SK-N-DZ (cell line): ENCODE results near the gene CDC6.

Experiments used
- DNase-seq: peaks from one replicate; pipeline ENCODE4 v3.0.0-alpha.2; 2015; ENCODE audit warnings: low spot score

CDC6 gene

DNA sequence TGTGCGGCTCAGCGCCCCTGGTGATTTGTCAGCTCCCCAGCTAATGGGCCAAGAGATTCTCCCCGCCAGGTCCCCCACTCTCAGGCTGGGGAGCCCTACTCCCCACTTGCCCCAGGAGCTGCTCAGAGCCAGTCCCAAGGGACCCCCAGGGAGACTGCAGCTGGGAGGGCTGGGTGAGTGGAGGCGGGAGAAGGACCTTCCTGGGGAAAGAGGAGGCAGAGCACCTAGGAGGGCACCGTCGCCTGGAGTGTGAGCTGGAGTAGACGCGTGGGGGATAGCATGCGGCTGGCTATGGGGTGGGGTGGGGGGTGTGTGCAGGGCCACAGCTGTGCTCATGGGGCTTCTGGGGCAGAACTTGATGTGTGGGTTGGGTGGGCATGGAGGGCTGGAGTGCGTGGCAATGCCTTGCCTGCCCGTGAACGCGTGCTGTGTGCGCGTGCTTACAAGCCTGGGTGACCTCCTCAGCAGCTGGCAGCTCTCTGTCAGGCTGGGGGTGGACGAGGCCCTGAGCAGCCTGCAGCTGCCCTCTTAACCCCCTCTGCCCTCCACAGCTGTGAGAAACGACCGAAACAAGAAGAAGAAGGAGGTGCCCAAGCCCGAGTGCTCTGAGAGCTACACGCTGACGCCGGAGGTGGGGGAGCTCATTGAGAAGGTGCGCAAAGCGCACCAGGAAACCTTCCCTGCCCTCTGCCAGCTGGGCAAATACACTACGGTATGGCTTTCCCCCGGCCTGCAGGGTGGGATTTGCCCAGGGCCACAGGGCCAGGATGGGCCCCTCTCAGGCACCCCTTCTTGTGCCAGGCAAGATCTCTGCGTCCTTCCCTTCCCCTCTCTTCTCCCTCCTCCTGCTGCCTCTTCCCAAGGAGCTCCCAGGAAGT is 63.9 kb downstream of the CDC6 start:
- no peak for DNase-seq

GRCh38 chr17:40352237-40352778 is 64.6 kb downstream of the CDC6 start:
- no peak for DNase-seq

DNA sequence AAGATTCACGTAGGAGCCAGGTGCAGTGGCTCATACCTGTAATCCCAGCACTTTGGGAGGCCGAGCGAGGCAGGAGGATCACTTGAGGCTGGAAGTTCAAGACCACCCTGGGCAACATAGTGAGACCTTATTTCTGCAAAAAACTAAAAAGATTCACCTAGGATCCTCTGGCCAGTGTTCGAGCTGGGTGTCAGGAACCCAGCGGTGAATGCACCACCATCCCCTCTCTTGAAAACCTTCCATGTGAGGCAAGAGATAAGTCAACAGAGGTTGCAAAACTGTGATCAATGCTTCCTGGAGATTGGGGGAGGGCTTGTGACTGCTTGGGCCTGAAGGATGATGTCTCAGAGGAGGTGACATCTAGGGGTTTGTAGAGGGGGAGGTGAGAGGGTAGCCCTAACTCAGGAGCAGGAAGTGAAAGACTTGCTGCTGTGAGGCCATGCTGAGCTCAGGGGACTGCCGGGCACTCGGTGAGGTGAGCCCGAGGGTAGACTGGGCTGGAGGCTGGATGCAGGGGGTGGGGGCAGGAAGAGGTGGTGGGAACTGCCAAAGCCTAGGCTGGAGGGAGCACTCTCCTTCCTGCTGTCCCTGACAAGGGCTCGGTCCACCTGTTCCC is 65.2 kb downstream of the CDC6 start:
- DNase-seq, result no peak
